ENCODE results near the gene AREG. TPM values are rescaled to one million over a fixed set of nuclear protein-coding genes. Genes with fewer than 3 reads are reported as not detected.

AREG gene
- total RNA-seq, 1 donor from 2014 or later, result not detected

GRCh38 chr4:74447636-74448233 lies 2.8 kb downstream of the AREG start:
- Mint-ChIP-seq H3K27me3 (ENCODE audit: low read depth) (peaks cover 8% of the 10 kb centered on the region), H3K4me1 (ENCODE audit: low read depth) (peaks cover 18% of the 10 kb centered on the region), H3K36me3 (ENCODE audit: low read depth) (no peaks in the 10 kb centered on the region), H3K9me3 (ENCODE audit: low read depth) (no peaks in the 10 kb centered on the region), H3K27ac (ENCODE audit: unreplicated experiment) (no peak overlapping the region), H3K4me3 (ENCODE audit: unreplicated experiment) (no peak overlapping the region)
- TF ChIP-seq CTCF (IDR thresholded peaks at IDR 0.05), result no peak
- no peak for DNase-seq (ENCODE audit: low spot score)

DNA sequence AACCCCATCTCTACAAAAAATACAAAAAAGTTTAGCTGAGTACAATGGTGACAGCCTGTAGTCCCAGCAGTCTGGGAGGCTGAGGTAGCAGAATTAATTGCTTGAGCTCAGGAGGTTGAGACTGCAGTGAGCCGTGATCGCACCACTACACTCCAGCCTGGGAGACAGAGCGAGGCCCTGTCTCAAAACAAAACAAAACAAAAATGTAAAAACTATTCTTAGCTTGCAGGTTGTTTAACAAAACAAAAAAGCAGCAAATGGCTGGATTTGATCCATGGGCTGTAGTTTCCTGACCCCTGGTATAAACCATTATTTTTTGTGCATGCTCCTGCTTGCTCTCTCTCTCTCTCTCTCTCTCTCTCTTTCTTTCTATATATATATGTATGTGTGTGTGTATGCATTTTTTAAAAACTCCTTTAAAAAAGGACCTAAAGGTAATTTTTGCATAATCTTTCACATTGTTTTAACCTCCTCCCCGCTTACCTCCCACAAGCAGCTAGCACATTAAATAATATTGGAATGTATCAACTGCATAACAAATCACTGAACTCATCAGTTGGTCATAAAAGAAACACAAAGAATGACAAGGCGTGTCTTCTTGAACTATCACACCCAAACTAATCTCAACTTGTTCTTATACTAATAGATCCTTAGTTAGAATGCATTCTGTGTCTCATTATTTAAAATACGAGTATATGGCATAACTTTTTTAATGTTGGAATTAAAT lies 4.8 kb downstream of the AREG start:
- Mint-ChIP-seq H3K4me1 (ENCODE audit: low read depth) (peaks cover 18% of the 10 kb centered on the region), H3K36me3 (ENCODE audit: low read depth) (peaks cover 2% of the 10 kb centered on the region), H3K4me3 (ENCODE audit: unreplicated experiment) (no peak overlapping the region), H3K9me3 (ENCODE audit: low read depth) (no peaks in the 10 kb centered on the region), H3K27me3 (ENCODE audit: low read depth) (peaks cover 8% of the 10 kb centered on the region), H3K27ac (ENCODE audit: unreplicated experiment) (no peak overlapping the region)
- DNase-seq (ENCODE audit: low spot score), result no peak
- TF ChIP-seq CTCF (IDR thresholded peaks at IDR 0.05), result no peak

DNA sequence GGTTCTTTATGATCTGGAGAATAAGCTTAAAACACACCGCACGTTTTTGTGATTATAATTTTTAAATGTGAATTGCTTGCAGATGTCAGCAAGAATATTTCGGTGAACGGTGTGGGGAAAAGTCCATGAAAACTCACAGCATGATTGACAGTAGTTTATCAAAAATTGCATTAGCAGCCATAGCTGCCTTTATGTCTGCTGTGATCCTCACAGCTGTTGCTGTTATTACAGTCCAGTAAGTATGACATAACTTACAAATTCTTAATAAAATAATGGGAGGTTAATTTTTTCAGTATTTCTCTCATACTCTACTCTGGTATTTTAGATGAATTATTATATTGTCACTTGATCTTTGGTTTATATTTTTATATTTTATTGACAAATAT lies 5.4 kb downstream of the AREG start:
- H3K4me1 Mint-ChIP-seq (ENCODE audit: low read depth), result peaks cover 16% of the 10 kb centered on the region
- peaks cover 6% of the 10 kb centered on the region for H3K27me3 Mint-ChIP-seq (ENCODE audit: low read depth)
- no peak overlapping the region for H3K27ac Mint-ChIP-seq (ENCODE audit: unreplicated experiment)
- H3K9me3 Mint-ChIP-seq (ENCODE audit: low read depth), result no peaks in the 10 kb centered on the region
- TF ChIP-seq CTCF (IDR thresholded peaks at IDR 0.05), result no peak
- H3K36me3 Mint-ChIP-seq (ENCODE audit: low read depth), result peaks cover 2% of the 10 kb centered on the region
- no peak overlapping the region for H3K4me3 Mint-ChIP-seq (ENCODE audit: unreplicated experiment)
- no peak for DNase-seq (ENCODE audit: low spot score)

- H3K4me1 Mint-ChIP-seq (ENCODE audit: low read depth), result peaks cover 13% of the 10 kb centered on the region
- no peak for TF ChIP-seq CTCF (IDR thresholded peaks at IDR 0.05)
- H3K27ac Mint-ChIP-seq (ENCODE audit: unreplicated experiment), result no peak overlapping the region
- no peaks in the 10 kb centered on the region for H3K9me3 Mint-ChIP-seq (ENCODE audit: low read depth)
- H3K36me3 Mint-ChIP-seq (ENCODE audit: low read depth), result peaks cover 2% of the 10 kb centered on the region
- no peak overlapping the region for H3K4me3 Mint-ChIP-seq (ENCODE audit: unreplicated experiment)
- H3K27me3 Mint-ChIP-seq (ENCODE audit: low read depth), result peaks cover 3% of the 10 kb centered on the region
- no peak for DNase-seq (ENCODE audit: low spot score)
Observed at GRCh38 chr4:74451214-74451661, 6.3 kb downstream of the AREG start.

DNA sequence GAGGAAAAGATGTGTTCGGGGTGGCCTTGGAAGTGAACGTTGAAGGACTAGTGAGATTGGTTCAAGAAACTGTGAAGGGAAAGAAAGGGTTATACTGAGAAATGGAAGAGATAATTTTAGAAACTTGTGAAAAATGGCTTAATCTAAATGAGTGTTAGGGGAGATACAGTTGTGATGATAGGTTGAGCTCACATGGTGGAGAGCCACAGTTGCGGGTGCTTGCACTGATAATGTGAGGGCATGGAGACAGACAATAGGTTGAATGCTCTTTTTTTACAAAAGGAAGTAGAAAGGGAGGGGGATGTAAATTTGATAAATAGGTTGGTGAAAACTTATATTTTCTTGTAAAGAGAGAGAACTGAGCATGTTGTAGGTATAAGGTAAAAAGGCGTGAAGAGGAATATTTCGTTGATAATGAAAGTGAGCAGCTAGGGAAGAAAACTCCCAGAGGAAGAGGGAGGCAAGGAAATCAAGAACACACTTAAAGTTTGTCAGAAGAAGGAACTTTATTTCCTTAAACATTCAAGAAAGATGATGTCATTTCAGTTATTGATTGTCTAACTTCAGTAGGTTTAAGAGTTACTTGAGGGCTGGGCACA lies 8.2 kb downstream of the AREG start:
- Mint-ChIP-seq H3K36me3 (ENCODE audit: low read depth) (peaks cover 2% of the 10 kb centered on the region), H3K27ac (ENCODE audit: unreplicated experiment) (no peak overlapping the region), H3K4me3 (ENCODE audit: unreplicated experiment) (no peak overlapping the region), H3K27me3 (ENCODE audit: low read depth) (peaks cover 3% of the 10 kb centered on the region), H3K9me3 (ENCODE audit: low read depth) (no peaks in the 10 kb centered on the region), H3K4me1 (ENCODE audit: low read depth) (peaks cover 13% of the 10 kb centered on the region)
- TF ChIP-seq CTCF (IDR thresholded peaks at IDR 0.05), result no peak
- DNase-seq (ENCODE audit: low spot score), result no peak
